Choroid plexus epithelial cell (primary cell): ENCODE data around the gene PISD.

Experiments
- DNase-seq: peaks from one replicate; pipeline ENCODE4 v3.0.0-alpha.2; 2010; ENCODE audit warnings: low read depth
- H3K4me3 ChIP-seq: 2 replicates; pipeline ENCODE4 v1.5.1; 2011; ENCODE audit warnings: low read depth, mild to moderate bottlenecking, control low read depth, low read length, moderate library complexity
- CTCF ChIP-seq: conservative IDR thresholded peaks from 2 replicates; pipeline ENCODE4 v1.5.1; 2011; ENCODE audit warnings: low read depth, mild to moderate bottlenecking, control low read depth, inconsistent platforms, low read length, moderate library complexity

PISD gene

GRCh38 chr22:31628969-31629708 is 32.9 kb downstream of the PISD start:
- TF ChIP-seq CTCF = no peak
- DNase-seq = no peak
- H3K4me3 ChIP-seq = peak overlapping the region; percentile 83

GRCh38 chr22:31628362-31628761 is 33.7 kb downstream of the PISD start:
- no peak for DNase-seq
- H3K4me3 ChIP-seq = no peak overlapping the region
- TF ChIP-seq CTCF = peak; percentile 23

GRCh38 chr22:31627223-31627731 is 34.7 kb downstream of the PISD start:
- no peak for DNase-seq
- no peak overlapping the region for H3K4me3 ChIP-seq
- no peak for TF ChIP-seq CTCF

- H3K4me3 ChIP-seq = no peak overlapping the region
- DNase-seq = peak; percentile 37
- TF ChIP-seq CTCF = no peak
These were observed 35.4 kb downstream of the PISD start for GRCh38 chr22:31626427-31627150.

GRCh38 chr22:31625661-31626426 is 36.2 kb downstream of the PISD start:
- no peak for TF ChIP-seq CTCF

GRCh38 chr22:31625257-31625640 is 36.8 kb downstream of the PISD start:
- peak overlapping the region; percentile 27 for H3K4me3 ChIP-seq
- no peak for TF ChIP-seq CTCF
- no peak for DNase-seq

More at GRCh38 chr22:31625661-31626426, 36.2 kb downstream of the PISD start:
- DNase-seq = peak; percentile 49
- peak overlapping the region; percentile 27 for H3K4me3 ChIP-seq
